H1 (cell line): ENCODE results near the gene SMU1. TPM values are rescaled to one million over a fixed set of nuclear protein-coding genes. Genes with fewer than 3 reads are reported as not detected.

ENCODE experiments used
- CTCF ChIA-PET: fragments of 300-600 bp; sonication (Branson Sonifier 250); formaldehyde crosslinking; loops from one replicate; lab custom pipeline; 2021; ENCODE audit not compliant: partially characterized antibody; lab: Charles Lee
- POLR2A ChIA-PET: fragments of 300-600 bp; sonication (Branson Sonifier 250); formaldehyde crosslinking; loops from one replicate; lab custom pipeline; 2021; ENCODE audit warnings: inconsistent platforms; ENCODE audit not compliant: partially characterized antibody; lab: Charles Lee
- DNase-seq, 2 experiments: peaks; one replicate each; pipeline versions ENCODE4 v3.0.0 to v3.0.0-alpha.2; 2010 to 2022; ENCODE audit warnings: low spot score in 2 of 2, low read depth in 1 of 2, mixed read lengths in 1 of 2
- FAIRE-seq: peaks from 2 replicates; lab custom pipeline; 2011; peaks lifted over from hg19 to GRCh38; lab: Jason Lieb, UNC
- H2AFZ ChIP-seq: 2 replicates; pipeline ENCODE4 v1.8.1; 2012; ENCODE audit warnings: low read length, inconsistent platforms
- H2AK5ac ChIP-seq: 2 replicates; pipeline ENCODE4 v1.6.1; 2013; ENCODE audit warnings: low read depth, low read length
- H2BK120ac ChIP-seq: replicated peaks from 2 replicates; pipeline ENCODE3; 2013; ENCODE audit warnings: low read depth, low read length, inconsistent platforms
- H2BK12ac ChIP-seq: 2 replicates; pipeline ENCODE4 v1.6.1; 2013; ENCODE audit warnings: low read depth, low read length
- H2BK15ac ChIP-seq: 2 replicates; pipeline ENCODE4 v1.6.1; 2013; ENCODE audit warnings: low read length
- H2BK20ac ChIP-seq: 2 replicates; pipeline ENCODE4 v1.6.1; 2013; ENCODE audit warnings: low read length
- H2BK5ac ChIP-seq: 2 replicates; pipeline ENCODE4 v1.6.1; 2013; ENCODE audit warnings: low read depth, low read length
- H3K14ac ChIP-seq: 2 replicates; pipeline ENCODE4 v1.6.1; 2013; ENCODE audit warnings: inconsistent platforms; ENCODE audit not compliant: insufficient read length
- H3K18ac ChIP-seq: 2 replicates; pipeline ENCODE4 v1.6.1; 2013; ENCODE audit warnings: low read length; ENCODE audit errors: extremely low read depth
- H3K23ac ChIP-seq: 2 replicates; pipeline ENCODE4 v1.6.1; 2013; ENCODE audit warnings: inconsistent platforms; ENCODE audit not compliant: insufficient read length
- H3K23me2 ChIP-seq: 2 replicates; pipeline ENCODE4 v1.6.1; 2013; ENCODE audit warnings: low read depth, low read length
- H3K27ac ChIP-seq: 2 replicates; pipeline ENCODE4 v1.6.1; 2011; ENCODE audit warnings: low read depth, low read length, inconsistent platforms
- H3K27me3 ChIP-seq, 4 experiments: replicated peaks in 1 of 4; 1 replicate in 1 of 4; 2 replicates in 3 of 4; pipeline versions ENCODE4 v1.6.1 to v1.8.1; 2011 to 2013; ENCODE audit warnings: low read length in 3 of 4, mild to moderate bottlenecking in 3 of 4, inconsistent platforms in 2 of 4, mixed read lengths in 2 of 4, moderate library complexity in 1 of 4; ENCODE audit not compliant: control insufficient read depth in 3 of 4, insufficient read depth in 3 of 4; ENCODE audit errors: extremely low read depth in 1 of 4
- H3K36me3 ChIP-seq, 4 experiments: 2 replicates each; pipeline versions ENCODE4 v1.6.1 to v1.8.1; 2011 to 2013; ENCODE audit warnings: mild to moderate bottlenecking in 4 of 4, low read length in 3 of 4, moderate library complexity in 2 of 4, control low read depth in 1 of 4, inconsistent platforms in 1 of 4; ENCODE audit not compliant: insufficient read depth in 4 of 4, control insufficient read depth in 2 of 4
- H3K4ac ChIP-seq: replicated peaks from 2 replicates; pipeline ENCODE3; 2013; ENCODE audit warnings: low read length, low read depth, mixed read lengths, inconsistent platforms; ENCODE audit not compliant: insufficient read length
- H3K4me1 ChIP-seq, 4 experiments: replicated peaks in 1 of 4; 1 replicate in 1 of 4; 2 replicates in 3 of 4; pipeline versions ENCODE4 v1.6.1 to v1.8.1; 2011 to 2013; ENCODE audit warnings: low read length in 3 of 4, inconsistent platforms in 2 of 4, mixed read lengths in 1 of 4; ENCODE audit not compliant: insufficient read depth in 4 of 4, control insufficient read depth in 3 of 4
- H3K4me2 ChIP-seq, 2 experiments: 2 replicates each; pipeline versions ENCODE4 v1.6.1 to v1.8.1; 2011 to 2013; ENCODE audit warnings: low read depth in 2 of 2, low read length in 2 of 2, control low read depth in 1 of 2, inconsistent platforms in 1 of 2, mild to moderate bottlenecking in 1 of 2; ENCODE audit not compliant: insufficient read depth in 1 of 2
- H3K4me3 ChIP-seq, 4 experiments: fragments of 200-600, 300-600 bp in 1 of 4; sonication (generic), shearing (Covaris generic), sonication (Bioruptor Twin) in 1 of 4; 2 replicates each; pipeline versions ENCODE4 v1.5.1 to v1.8.1; 2011 to 2016; ENCODE audit warnings: low read length in 4 of 4, low read depth in 3 of 4, control low read depth in 2 of 4, inconsistent platforms in 2 of 4, mild to moderate bottlenecking in 2 of 4, mixed read lengths in 1 of 4, moderate library complexity in 1 of 4; ENCODE audit not compliant: insufficient read depth in 2 of 4; ENCODE audit errors: extremely low read depth in 1 of 4
- H3K56ac ChIP-seq: replicated peaks from 2 replicates; pipeline ENCODE3; 2013; ENCODE audit warnings: low read depth, mild to moderate bottlenecking, mixed read lengths, low read length, inconsistent platforms; ENCODE audit not compliant: insufficient read length
- H3K79me1 ChIP-seq: 2 replicates; pipeline ENCODE4 v1.6.1; 2013; ENCODE audit warnings: low read depth, low read length, control low read depth
- H3K79me2 ChIP-seq, 2 experiments: 2 replicates each; pipeline versions ENCODE4 v1.6.1 to v1.8.1; 2012 to 2013; ENCODE audit warnings: low read length in 2 of 2, mild to moderate bottlenecking in 2 of 2, inconsistent platforms in 1 of 2; ENCODE audit not compliant: insufficient read depth in 2 of 2, control insufficient read depth in 1 of 2
- H3K9ac ChIP-seq, 4 experiments: replicated peaks in 1 of 4; 1 replicate in 1 of 4; 2 replicates in 3 of 4; pipeline versions ENCODE4 v1.6.1 to v1.8.1; 2011 to 2013; ENCODE audit warnings: low read depth in 3 of 4, low read length in 3 of 4, control low read depth in 2 of 4, mild to moderate bottlenecking in 2 of 4, moderate library complexity in 2 of 4, inconsistent platforms in 1 of 4; ENCODE audit errors: extremely low read depth in 1 of 4
- H3K9me3 ChIP-seq, 2 experiments: 2 replicates each; pipeline versions ENCODE4 v1.6.1 to v1.8.1; 2012 to 2013; ENCODE audit warnings: mild to moderate bottlenecking in 2 of 2, moderate library complexity in 2 of 2, control low read depth in 1 of 2, inconsistent platforms in 1 of 2, low read depth in 1 of 2, low read length in 1 of 2, mixed read lengths in 1 of 2; ENCODE audit not compliant: insufficient read depth in 2 of 2
- H4K20me1 ChIP-seq, 2 experiments: replicated peaks in 1 of 2; 2 replicates each; pipeline versions ENCODE3 to v1.8.1; 2011 to 2013; ENCODE audit warnings: inconsistent platforms in 2 of 2, low read length in 2 of 2, mild to moderate bottlenecking in 1 of 2; ENCODE audit not compliant: insufficient read depth in 2 of 2, control insufficient read depth in 1 of 2
- H4K5ac ChIP-seq: 2 replicates; pipeline ENCODE4 v1.6.1; 2013; ENCODE audit warnings: low read length, low read depth, mixed read lengths, inconsistent platforms; ENCODE audit not compliant: insufficient read length
- H4K8ac ChIP-seq: 2 replicates; pipeline ENCODE4 v1.8.0; 2013; ENCODE audit warnings: mild to moderate bottlenecking, moderate library complexity, low read length, inconsistent platforms; ENCODE audit not compliant: insufficient read depth; ENCODE audit errors: extremely low read depth
- H4K91ac ChIP-seq: replicated peaks from 2 replicates; pipeline ENCODE3; 2013; ENCODE audit warnings: low read length, mixed read lengths, inconsistent platforms; ENCODE audit not compliant: insufficient read length
- ATF2 ChIP-seq: IDR thresholded peaks from 2 replicates; pipeline ENCODE4 v1.6.1; 2012; ENCODE audit warnings: low read length, inconsistent platforms
- BRCA1 ChIP-seq: IDR thresholded peaks from 2 replicates; pipeline ENCODE4 v1.6.1; 2012; ENCODE audit warnings: low read depth, low read length, improper control_type of control experiment
- MAX ChIP-seq: IDR thresholded peaks from 2 replicates; pipeline ENCODE4 v1.6.1; 2012; ENCODE audit warnings: inconsistent platforms
- WGBS, 2 experiments: shearing (Covaris generic) in 1 of 2; methylation state at CpG; one replicate each; pipeline versions ENCODE4 v1.1.6 to v1.1.7; 2013 to 2015; ENCODE audit warnings: low lambda C conversion rate in 2 of 2, mixed read lengths in 2 of 2, inconsistent platforms in 1 of 2, low coverage in 1 of 2, missing lambda C conversion rate in 1 of 2; ENCODE audit not compliant: insufficient replicate concordance in 2 of 2, insufficient coverage in 1 of 2, insufficient read length in 1 of 2; ENCODE audit errors: extremely low coverage in 1 of 2, missing lambda C conversion rate in 1 of 2; 5-methylcytosine and 5-hydroxymethylcytosine counted together
- polyA plus RNA-seq, 7 experiments: library from polyadenylated mRNA; depleted of rRNA in 3 of 7; stranded (reverse) in 5 of 7; unstranded in 2 of 7; fragments of >200 nt in 5 of 7; fragments of 200-250 nt in 2 of 7; gene quantifications; 1 replicate in 5 of 7; 2 replicates in 1 of 7; 4 replicates in 1 of 7; pipeline versions ENCODE4 v1.2.1 to v1.2.3, GENCODE V29; 2011 to 2013; ENCODE audit warnings: missing spikeins in 2 of 7, mixed read lengths in 2 of 7
- total RNA-seq: library from RNA; stranded (reverse); fragmentation: NEBNext Ultra II Directional; extraction: Animal tissue kit (Norgen Biotek cat#: 25700); gene quantifications from 2 replicates; pipeline ENCODE4 v1.2.1, GENCODE V29; 2021

SMU1 gene
- total and polyA plus RNA-seq, 2 of the 8 experiments (the other 6 are each of a cell fraction or from before 2014, with no cell fraction given), result 8.4 to 26.0 TPM

GRCh38 chr9:33030285-33030684 is 46.2 kb downstream of the SMU1 start:
- peaks cover 12 to 30% of the 10 kb centered on the region in 2 experiments for H4K20me1 ChIP-seq
- POLR2A ChIA-PET, result interaction anchor here (0.6 to 6.4 kb wide), 3 partner anchors 8 to 1617 kb away, joined by 3 to 84 read pairs (median 11); no protein-coding TSS in a partner anchor

More at GRCh38 chr9:33030285-33030684, 46.2 kb downstream of the SMU1 start:
- Histone ChIP-seq H3K27me3 (no peaks in the 10 kb centered on the region), H2AFZ (no peak overlapping the region), H2BK20ac (no peak overlapping the region), H3K18ac (no peak overlapping the region), H4K8ac (no peak overlapping the region; the same call in 1 of the 2 replicates), H3K9me3 (no peaks in the 10 kb centered on the region), H3K4me2 (no peak overlapping the region), H2BK12ac (no peak overlapping the region), H3K79me1 (no peaks in the 10 kb centered on the region), H3K4ac (no peak overlapping the region), H3K56ac (no peak overlapping the region), H3K27ac (no peak overlapping the region), H3K4me1 (0 out of 7 replicates have a peak, but pooled peaks cover 0 to 5% (median 0%) of the 10 kb centered on the region in 4 experiments), H3K23me2 (no peaks in the 10 kb centered on the region), H4K91ac (no peak overlapping the region), H3K23ac (no peak overlapping the region), H2AK5ac (no peak overlapping the region), H3K36me3 (peaks cover 38 to 88% (median 72%) of the 10 kb centered on the region in 4 experiments), H2BK15ac (no peak overlapping the region), H4K5ac (no peak overlapping the region), H2BK5ac (no peak overlapping the region), H2BK120ac (no peak overlapping the region), H3K14ac (no peak overlapping the region), H3K79me2 (peaks cover 24 to 82% of the 10 kb centered on the region in 2 experiments), H3K4me3 (no peak overlapping the region), H3K9ac (no peak overlapping the region)
- DNase-seq, result no peak
- TF ChIP-seq BRCA1 (no peak), ATF2 (no peak), MAX (no peak)
- no peak for FAIRE-seq
- CTCF ChIA-PET, result interaction anchor here (0.5 kb wide), 1 partner anchor 196 kb away, joined by 3 read pairs; no protein-coding TSS in a partner anchor
- WGBS, 2 experiments, result 95% methylated on average over 5 of the region's 5 CpGs; no CpG with 5 or more reads in 1 of the 2 experiments
